ENCODE measurements around the gene C1orf232.

DNA sequence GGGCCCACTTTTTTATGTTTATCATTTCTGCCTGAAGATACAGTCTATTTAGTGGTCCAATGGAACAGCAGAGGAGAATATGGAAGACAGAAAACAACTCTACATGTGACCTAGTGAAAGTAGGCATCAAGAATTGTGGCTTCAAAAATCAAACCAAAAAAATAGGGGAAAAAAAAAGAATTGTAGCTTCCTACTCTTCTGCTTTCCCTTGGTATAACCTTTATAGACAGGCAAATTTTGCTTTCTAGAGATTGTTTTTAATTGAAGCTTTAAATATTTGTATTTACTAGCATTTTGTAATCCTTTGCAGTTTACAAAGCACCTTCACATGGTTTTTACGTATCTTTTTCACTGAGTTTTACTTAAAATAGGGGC is 42.8 kb downstream of the C1orf232 start:
- TF ChIP-seq SIN3A (conservative IDR thresholded peaks at IDR 0.05 in 1 of 2, IDR thresholded peaks at IDR 0.05 in 1 of 2; ENCODE audit: low read depth in 1 of 2, low read length in 2 of 2) (no peak), YY1 (IDR thresholded peaks at IDR 0.05; ENCODE audit: low read depth, low read length) (no peak), POLR2AphosphoS5 (IDR thresholded peaks at IDR 0.05; ENCODE audit: low read depth, low read length) (no peak), EP300 (IDR thresholded peaks at IDR 0.05; ENCODE audit: borderline replicate concordance in 1 of 2, low read depth in 2 of 2, low read length in 2 of 2) (no peak), FOSL1 (IDR thresholded peaks at IDR 0.05; ENCODE audit: insufficient read depth, low read depth, low read length) (no peak), TAF1 (IDR thresholded peaks at IDR 0.05; ENCODE audit: low read depth, low read length) (no peak), ZNF274 (IDR thresholded peaks at IDR 0.05; ENCODE audit: borderline replicate concordance, extremely low read depth, low read length) (no peak), SP4 (IDR thresholded peaks at IDR 0.05; ENCODE audit: low read length) (no peak)
- TF ChIP-seq, protein P1, sequence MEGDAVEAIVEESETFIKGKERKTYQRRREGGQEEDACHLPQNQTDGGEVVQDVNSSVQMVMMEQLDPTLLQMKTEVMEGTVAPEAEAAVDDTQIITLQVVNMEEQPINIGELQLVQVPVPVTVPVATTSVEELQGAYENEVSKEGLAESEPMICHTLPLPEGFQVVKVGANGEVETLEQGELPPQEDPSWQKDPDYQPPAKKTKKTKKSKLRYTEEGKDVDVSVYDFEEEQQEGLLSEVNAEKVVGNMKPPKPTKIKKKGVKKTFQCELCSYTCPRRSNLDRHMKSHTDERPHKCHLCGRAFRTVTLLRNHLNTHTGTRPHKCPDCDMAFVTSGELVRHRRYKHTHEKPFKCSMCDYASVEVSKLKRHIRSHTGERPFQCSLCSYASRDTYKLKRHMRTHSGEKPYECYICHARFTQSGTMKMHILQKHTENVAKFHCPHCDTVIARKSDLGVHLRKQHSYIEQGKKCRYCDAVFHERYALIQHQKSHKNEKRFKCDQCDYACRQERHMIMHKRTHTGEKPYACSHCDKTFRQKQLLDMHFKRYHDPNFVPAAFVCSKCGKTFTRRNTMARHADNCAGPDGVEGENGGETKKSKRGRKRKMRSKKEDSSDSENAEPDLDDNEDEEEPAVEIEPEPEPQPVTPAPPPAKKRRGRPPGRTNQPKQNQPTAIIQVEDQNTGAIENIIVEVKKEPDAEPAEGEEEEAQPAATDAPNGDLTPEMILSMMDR (IDR thresholded peaks at IDR 0.05; ENCODE audit: control extremely low read depth in 1 of 3, insufficient read depth in 1 of 3, low read depth in 1 of 3, low read length in 3 of 3), result no peak

Data from H1 (cell line).